NCI-H1105 treated with DMSO at 0.1 percent for 48 hours (cell line): Measurements from ENCODE around the gene DLX3.

Experiments used
- DNase-seq: peaks from one replicate; lab custom pipeline; 2025; lab: John Stamatoyannopoulos, UW

The DLX3 gene

GRCh38 chr17:50023520-50023919 is 28.5 kb upstream of the DLX3 start:
- DNase-seq: no peak

DNA sequence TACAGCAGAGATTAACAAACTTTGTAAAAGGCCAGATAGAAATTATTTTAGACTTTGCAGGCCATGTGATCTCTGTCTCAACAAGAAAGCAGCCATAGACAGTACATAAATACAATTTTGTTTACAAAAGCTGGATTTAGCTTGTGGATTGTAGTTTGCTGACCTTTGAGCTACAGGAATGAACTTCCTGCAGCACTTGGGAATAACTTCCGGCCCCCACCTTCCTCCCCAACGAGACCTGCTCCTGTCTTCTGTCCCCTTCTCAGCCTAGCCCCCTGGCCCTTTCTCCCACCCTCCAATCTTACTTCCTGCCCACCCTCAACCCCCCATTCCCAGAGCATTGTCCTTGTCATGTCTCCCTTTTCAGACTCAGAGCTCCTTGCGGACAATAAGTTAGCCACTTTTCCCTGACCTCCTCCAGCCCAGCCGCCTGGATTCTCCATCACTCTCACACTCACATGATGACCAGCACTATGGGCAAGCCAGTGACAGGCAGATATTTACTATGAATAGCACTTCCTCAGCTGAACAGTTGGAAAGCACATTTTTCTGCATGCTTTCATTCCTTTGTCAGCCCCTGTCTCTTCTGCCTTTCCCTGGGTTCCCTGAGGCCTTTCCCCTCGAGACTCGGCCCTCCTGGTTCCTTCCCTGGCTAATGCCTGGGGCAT is 27.6 kb upstream of the DLX3 start:
- no peak for DNase-seq

GRCh38 chr17:50021681-50022370 is 26.8 kb upstream of the DLX3 start:
- DNase-seq: no peak

DNA sequence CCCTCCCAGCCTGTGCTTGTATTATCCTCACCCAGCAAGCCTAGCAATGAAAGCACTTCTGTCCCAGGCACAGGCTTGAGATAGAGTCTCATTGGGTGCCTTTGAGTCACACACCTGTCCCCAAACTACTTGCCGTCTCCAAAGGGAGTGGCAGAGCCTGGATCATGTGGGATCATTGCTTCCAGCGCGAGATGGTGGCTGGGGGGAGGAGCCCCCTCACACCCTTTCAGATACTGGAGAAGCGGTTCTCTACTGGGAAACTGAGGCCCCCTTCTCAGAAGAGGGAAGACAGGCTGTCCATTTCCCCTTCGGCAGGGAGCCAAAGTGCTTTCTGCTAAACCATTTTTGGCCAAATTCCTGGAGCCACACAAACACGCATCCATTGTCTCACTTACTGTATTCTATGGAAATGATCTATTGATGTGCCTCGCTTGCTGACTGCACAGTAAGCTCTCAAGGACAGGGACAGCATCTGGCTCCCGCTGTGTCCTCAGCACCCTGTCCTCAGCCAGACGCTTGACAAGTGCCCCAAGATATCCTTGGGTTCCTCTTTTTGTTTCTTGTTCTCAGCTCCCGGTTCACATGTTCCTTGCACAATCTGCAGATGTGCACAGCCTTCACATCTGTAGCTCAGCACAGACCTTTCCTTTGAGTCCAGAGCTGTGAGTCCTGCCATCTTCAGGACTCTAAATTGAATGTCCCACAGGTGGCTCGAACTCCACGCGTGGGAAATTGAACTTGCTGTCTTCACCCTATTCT is 26.0 kb upstream of the DLX3 start:
- DNase-seq: no peak

- DNase-seq: no peak
These were observed 23.9 kb upstream of the DLX3 start for GRCh38 chr17:50018909-50019308.

GRCh38 chr17:50015146-50015545 is 20.1 kb upstream of the DLX3 start:
- DNase-seq: no peak

DNA sequence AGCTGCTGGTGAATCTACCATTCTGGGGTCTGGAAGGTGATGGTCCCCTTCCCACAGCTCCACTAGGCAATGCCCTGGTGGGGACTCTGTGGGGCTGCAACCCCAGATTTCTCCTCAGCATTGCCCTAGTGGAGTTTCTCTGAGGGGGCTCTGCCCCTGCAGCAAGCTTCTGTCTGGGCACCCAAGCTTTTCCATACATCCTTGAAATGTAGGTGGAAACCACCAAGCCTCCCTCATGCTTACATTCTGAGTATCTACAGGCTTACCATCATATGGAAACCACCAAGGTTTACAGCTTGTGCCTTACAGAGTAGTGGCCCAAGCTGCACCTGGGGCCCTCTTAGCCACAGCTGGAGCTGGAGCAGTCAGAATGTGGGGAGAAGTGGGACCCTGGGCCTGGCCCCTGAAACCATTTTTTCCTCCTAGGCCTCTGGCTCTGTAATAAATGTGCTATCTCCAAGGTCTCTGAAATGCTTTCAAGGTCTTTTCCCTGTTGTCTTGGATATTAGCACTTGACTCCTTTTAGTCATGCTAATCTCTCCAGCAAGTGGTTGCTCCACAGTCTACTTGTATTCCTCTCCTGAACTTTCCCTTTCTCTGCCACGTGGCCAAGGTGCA is 19.6 kb upstream of the DLX3 start:
- DNase-seq: no peak

GRCh38 chr17:50013079-50013478 is 18.1 kb upstream of the DLX3 start:
- no peak for DNase-seq

DNA sequence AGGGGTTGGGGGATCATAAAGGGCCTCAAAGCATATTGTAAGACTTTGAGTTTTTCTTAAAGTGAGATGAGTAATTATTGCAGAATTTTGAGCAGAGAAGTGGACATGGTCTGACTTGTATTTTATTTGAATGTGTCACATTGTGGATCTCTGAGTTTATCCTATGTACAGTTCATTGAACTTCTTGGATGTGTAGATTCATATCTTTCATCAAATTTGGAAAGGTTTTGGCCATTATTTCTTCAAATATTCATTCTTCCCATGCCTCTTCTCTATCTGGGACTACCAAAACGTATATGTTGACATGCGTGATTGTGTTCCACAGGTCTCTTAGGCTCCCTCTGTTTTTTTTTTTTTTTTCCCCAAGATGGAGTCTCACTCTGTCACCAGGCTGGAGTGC is 14.3 kb upstream of the DLX3 start:
- no peak for DNase-seq

DNA sequence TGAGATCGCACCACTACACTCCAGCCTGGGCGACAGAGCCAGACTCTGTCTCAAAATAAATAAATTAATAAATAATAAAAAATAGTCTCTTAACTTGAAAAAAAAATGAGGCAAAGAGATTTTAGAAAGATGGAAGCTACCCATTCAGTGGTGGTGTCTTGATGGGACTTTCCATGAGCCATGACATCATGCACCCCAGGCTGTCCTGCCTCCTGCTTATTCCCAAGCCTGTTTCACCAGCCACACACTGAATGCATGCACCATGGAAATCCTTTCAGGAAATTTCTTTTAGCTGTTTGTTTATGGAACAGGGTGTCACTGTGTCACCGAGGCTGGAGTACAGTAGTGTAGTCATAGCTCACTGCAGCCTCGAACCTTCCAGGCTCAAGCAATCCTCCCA is 8.9 kb upstream of the DLX3 start:
- DNase-seq: no peak

- no peak for DNase-seq
These were observed 4.0 kb upstream of the DLX3 start for GRCh38 chr17:49998836-49999511.

DNA sequence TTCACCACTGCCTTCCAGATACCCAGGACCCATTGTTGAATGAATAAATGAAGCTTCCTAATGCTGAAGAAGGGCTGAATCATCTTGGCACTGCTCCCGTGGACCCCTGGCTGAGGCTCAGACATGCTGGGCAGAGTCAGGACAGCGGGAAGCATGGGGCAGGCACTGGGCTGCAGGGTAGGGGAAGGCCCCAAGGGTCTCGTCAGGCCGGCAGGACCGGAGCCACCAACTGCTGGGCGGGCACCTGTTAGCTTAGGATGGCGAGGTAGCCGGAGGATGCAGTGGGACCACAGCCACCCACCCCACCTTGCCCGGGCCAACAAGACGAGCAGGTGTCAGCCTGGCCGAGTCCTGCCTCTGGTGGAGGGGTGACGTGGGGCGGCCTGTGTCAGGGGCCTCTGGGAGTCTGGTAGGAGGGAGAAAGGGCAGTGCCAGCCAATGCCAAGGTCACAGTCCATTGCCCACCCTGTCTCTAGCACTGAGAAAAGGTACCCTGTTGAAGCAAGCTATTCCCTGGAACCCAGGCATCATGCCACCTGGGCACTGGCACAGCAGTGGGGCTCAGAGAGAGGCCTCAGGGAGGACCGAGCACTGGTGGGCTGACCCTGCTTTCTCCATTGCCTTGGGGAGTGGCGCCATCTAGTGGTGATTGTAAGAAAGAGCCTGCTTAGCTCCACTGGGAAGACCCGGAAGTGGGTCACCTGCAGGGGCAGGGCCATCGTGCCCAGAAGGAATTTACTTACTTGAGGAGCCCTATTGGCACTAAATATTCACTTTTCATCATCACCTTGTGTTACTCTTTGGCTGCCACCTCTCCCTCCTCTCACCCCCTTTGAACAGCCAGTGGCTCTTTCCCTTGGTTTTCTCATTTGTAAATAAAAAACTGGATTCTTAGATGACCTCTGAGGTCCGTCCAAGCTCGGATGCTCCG is 3.0 kb upstream of the DLX3 start:
- peak; percentile 83 for DNase-seq

- peak; percentile 38 for DNase-seq
These were observed 2.3 kb upstream of the DLX3 start for GRCh38 chr17:49997301-49997650.

- DNase-seq: peak; percentile 60
These were observed 1.7 kb upstream of the DLX3 start for GRCh38 chr17:49996495-49997300.

GRCh38 chr17:49996121-49996494 is 1.1 kb upstream of the DLX3 start:
- DNase-seq: no peak

DNA sequence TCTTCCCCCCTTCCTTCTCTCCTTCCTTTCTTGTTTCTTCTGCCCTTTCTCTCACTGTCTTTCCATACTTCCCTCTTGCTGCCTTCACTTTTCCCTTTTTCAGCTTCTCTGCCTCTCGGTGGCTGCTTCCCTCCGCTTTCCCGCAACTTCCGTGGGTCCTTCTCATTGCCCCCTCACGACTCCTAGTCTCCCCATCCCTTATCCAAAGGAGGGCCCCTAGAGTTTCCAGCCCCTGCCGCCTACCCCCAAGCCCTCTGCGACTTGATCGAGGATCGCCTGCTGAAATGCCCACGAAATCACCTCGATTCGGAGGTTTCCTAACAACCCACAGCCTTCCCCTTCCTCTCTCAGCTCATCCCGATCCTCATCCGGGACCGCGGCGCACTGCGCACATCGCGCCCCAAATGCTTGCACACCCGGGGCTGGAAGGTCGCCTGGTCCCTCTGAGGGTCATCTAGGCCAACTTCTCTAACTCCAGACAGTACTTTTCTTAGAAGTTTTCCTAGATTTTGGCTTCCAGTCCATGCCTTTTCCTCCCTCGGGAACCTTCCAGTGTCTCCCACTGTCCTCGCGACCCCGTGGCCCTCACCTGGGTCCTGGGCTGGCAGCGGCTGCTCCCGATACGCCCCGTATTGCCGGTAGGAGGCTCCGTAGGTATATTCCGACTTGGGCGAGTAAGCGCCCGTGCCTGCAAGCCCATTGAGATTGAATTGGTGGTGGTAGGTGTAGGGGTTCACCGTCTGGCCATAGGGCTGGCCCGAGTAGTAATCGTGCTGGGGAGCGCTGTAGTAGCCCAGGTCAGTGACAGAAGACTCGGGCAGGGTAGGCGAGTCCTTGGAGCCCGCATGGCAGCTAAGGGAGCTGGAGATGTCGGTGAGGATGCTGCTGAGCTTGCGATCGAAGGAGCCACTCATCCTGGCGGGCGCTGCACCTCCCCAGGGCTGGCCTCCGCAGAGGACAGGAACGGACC is 654 bp downstream of the DLX3 start:
- DNase-seq: peak; percentile 19

DNA sequence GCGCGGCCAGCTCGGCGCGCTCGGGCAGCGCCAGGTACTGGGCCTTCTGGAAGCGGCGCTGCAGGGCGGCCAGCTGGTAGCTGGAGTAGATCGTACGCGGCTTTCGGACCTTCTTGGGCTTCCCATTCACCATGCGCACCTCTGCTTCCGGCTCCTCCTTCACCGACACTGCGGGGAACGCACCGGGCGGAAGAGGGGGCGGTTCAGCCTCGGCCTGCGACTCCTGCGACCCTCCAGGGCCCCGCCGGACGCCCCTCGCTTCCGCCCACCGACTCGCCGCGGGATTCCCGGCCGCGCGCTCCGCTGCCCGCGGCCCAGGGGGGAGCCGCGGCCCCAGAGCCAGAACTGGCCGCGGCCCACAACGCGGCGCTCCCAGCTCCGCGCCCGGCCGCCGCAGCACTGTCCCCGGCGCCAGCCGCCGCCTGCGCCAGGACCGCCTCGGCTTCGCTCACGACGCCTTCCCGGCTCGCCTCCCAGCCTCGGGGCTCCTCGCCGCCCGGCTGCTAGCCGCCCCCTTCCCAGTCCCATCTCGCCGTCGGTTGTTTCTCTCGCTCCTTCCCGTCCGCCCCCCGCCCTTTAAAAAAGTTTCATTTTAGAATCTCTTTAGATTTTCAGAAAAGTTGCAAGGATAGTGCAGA is 1.5 kb downstream of the DLX3 start:
- DNase-seq: no peak

GRCh38 chr17:49992933-49993422 is 2.0 kb downstream of the DLX3 start:
- no peak for DNase-seq
